HG03571 (cell line): ENCODE data around the gene SOX2.
"Not testable (repeated sequence)": the region's sequence is repeated elsewhere in the genome, so short reads cannot be mapped to it uniquely, and the experiment has no call there.

ENCODE experiments used
- ATAC-seq: cut with Tn5 transposase; IDR thresholded peaks from one replicate; pipeline ENCODE4 v1.9.1; 2021; ENCODE audit not compliant: unreplicated experiment

Gene SOX2

GRCh38 chr3:181756645-181757297 lies 45.0 kb downstream of the SOX2 start:
- ATAC-seq: no peak

GRCh38 chr3:181757694-181758306 lies 46.1 kb downstream of the SOX2 start:
- no peak for ATAC-seq

GRCh38 chr3:181761906-181762305 lies 50.2 kb downstream of the SOX2 start:
- no peak for ATAC-seq

DNA sequence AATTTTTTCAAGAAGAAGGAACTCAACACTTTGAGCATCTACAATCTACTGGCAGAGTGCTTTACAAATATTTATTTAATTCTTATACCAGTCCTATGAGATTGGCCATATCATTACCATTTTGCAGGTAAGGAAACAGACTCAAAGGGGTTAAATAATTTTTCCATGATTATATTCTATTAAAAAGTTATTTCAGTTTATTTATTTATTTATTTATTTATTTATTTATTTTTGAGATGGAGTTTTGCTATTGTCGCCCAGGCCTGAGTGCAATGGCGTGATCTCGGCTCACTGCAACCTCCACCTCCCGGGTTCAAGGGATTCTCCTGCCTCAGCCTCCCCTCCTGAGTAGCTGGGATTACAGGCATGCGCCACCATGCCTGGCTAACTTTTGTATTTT lies 52.3 kb downstream of the SOX2 start:
- ATAC-seq: not testable (repeated sequence)
